Cardiac muscle cell (in vitro differentiated cells and primary cell): ENCODE measurements around the gene SEC16A. TPM values are rescaled to one million over a fixed set of nuclear protein-coding genes. Genes with fewer than 3 reads are reported as not detected.

Source experiments
- DNase-seq, 2 donors: peaks; one replicate each; pipeline versions ENCODE4 v3.0.0 to v3.0.0-alpha.2; 2010 to 2017; ENCODE audit warnings: low read depth in 1 of 2, low spot score in 1 of 2
- H3K27ac ChIP-seq: fragments of 200-600 bp; sonication (generic); 2 replicates; pipeline ENCODE4 v1.5.1; 2016
- H3K27me3 ChIP-seq: fragments of 200-600 bp; sonication (generic); 2 replicates; pipeline ENCODE4 v1.6.0; 2016; ENCODE audit warnings: control low read depth
- H3K36me3 ChIP-seq: fragments of 200-600 bp; sonication (generic); 2 replicates; pipeline ENCODE4 v1.5.1; 2016; ENCODE audit warnings: control low read depth
- H3K4me1 ChIP-seq: fragments of 200-600 bp; sonication (generic); 2 replicates; pipeline ENCODE4 v1.8.1; 2017; ENCODE audit warnings: low read depth, mild to moderate bottlenecking, mixed run types
- H3K4me3 ChIP-seq: fragments of 200-600 bp; sonication (generic); 2 replicates; pipeline ENCODE4 v1.5.1; 2016; ENCODE audit warnings: mild to moderate bottlenecking
- H3K9me3 ChIP-seq: fragments of 200-600 bp; sonication (generic); 2 replicates; pipeline ENCODE4 v1.5.1; 2017; ENCODE audit warnings: low read depth, mild to moderate bottlenecking, control low read depth
- polyA plus RNA-seq: library from polyadenylated mRNA; unstranded; fragments of >200 nt; fragmentation: Nextera tagmentation; extraction: Ambion mirVana; gene quantifications from 2 replicates; pipeline ENCODE4 v1.2.1, GENCODE V29; 2016
- total RNA-seq: library from RNA; depleted of rRNA; stranded (reverse); fragments of >200 nt; gene quantifications from 2 replicates; pipeline ENCODE4 v1.2.3, GENCODE V29; 2016
- TF ChIP-seq, protein P1 (sequence below): IDR thresholded peaks from 2 replicates; pipeline ENCODE4 v1.5.1; 2012; ENCODE audit warnings: low read depth, mild to moderate bottlenecking, low read length

SEC16A gene
- total and polyA plus RNA-seq, 2 experiments from 2014 or later = 32.3 to 39.5 TPM

DNA sequence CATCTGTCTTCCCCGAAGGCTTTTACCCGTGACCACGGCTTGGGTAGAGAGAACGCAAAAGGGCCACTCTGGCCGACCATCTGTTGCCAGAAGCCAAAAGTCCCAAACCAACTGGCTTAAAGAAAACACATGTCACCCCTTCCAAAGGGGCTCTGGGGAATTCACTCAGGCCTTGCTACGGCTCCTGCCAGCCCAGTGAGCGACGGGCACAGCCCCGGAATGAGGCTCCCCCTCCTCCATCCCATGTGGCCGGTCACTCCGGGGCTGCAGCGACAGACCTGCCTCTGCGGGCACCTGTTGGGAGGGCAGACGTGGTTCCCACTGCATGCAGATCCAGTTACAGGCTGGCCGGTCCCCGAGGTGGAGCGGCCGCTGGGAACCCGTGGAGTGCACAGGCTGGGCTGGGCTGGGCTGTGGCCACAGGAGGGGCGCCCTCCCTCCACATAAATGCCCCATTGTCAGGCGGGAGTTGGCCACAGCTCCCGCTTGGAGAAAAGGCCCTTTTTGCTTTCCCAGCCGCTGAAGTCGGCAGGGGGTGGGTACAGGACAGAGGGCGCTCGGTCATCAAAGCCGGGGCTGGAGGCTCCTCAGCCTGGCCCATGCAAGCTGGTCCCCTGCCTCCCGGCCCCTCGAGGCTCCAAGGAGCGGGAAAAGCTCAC lies 43.1 kb upstream of the SEC16A start:
- TF ChIP-seq, protein P1, sequence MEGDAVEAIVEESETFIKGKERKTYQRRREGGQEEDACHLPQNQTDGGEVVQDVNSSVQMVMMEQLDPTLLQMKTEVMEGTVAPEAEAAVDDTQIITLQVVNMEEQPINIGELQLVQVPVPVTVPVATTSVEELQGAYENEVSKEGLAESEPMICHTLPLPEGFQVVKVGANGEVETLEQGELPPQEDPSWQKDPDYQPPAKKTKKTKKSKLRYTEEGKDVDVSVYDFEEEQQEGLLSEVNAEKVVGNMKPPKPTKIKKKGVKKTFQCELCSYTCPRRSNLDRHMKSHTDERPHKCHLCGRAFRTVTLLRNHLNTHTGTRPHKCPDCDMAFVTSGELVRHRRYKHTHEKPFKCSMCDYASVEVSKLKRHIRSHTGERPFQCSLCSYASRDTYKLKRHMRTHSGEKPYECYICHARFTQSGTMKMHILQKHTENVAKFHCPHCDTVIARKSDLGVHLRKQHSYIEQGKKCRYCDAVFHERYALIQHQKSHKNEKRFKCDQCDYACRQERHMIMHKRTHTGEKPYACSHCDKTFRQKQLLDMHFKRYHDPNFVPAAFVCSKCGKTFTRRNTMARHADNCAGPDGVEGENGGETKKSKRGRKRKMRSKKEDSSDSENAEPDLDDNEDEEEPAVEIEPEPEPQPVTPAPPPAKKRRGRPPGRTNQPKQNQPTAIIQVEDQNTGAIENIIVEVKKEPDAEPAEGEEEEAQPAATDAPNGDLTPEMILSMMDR = no peak
- no peak overlapping the region for H3K27ac ChIP-seq
- no peaks in the 10 kb centered on the region for H3K9me3 ChIP-seq
- H3K4me3 ChIP-seq = no peak overlapping the region
- no peaks in the 10 kb centered on the region for H3K36me3 ChIP-seq
- no peaks in the 10 kb centered on the region for H3K4me1 ChIP-seq
- H3K27me3 ChIP-seq = no peaks in the 10 kb centered on the region
- DNase-seq = peak in 1 of 2 donors; percentile 26

DNA sequence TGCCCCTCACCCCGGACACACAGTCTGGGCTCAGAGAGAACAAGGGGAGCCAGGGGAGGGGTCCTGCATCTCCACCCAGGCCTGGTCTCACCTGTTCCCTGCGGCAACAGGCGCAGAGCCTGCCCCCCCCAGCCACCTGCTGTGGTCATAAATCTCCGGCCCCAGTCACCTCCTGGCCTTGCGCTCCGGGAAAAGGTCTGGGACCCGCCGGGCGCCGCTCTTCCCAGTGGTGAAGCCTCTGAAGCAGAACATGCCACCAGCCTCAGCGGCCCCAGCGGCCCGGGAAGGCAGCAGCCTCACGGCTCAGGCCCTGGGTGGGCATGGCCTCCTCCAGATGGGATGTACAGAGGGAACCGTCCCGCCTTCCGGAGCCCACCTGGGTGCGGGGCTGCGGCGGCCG lies 42.4 kb upstream of the SEC16A start:
- H3K27ac ChIP-seq = no peak overlapping the region
- no peaks in the 10 kb centered on the region for H3K4me1 ChIP-seq
- H3K36me3 ChIP-seq = no peaks in the 10 kb centered on the region
- TF ChIP-seq, protein P1 = no peak
- no peak for DNase-seq
- H3K4me3 ChIP-seq = no peak overlapping the region
- no peaks in the 10 kb centered on the region for H3K9me3 ChIP-seq
- no peaks in the 10 kb centered on the region for H3K27me3 ChIP-seq

DNA sequence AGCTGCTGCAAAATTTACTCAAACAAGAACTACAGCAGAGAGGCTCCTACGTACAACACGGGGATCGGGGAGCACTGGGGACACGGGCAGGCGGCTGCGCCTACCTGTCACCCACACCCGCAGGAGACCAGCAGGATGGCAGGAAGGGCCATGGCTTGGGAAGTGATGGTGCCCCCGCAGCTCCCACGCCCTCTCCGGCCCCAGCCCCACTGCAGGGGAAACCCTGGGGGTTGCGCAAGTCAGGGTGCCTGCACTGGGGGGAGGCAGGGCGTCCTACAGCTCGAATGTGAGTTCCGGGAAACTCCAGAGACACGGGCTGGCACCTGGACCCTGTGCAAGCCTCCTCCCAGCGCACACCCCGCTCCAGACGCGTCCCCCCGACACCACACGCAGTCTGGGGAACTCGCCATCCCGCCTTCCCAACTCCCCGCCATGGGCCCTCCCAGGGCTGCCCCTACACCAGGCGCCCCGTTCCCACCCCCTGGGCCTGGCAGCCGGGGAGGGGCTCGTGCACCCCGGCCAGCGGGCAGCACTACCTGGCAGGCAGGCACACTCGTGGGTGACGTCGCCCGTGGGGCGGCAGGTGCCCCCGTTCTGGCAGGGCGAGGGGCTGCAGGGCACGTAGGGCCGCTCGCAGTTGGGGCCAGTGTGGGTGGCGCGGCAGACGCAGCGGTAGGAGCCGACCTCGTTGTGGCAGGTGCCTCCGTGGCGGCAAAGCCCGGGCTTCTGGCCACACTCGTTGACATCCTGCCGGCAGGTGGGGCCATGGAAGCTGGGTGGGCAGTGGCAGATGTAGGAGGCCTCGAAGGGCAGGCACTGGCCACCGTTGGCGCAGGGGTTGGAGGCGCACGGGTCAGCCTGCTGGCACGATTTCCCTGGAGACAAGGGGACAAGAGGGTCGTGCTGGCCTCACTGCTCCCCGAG lies 39.7 kb upstream of the SEC16A start:
- no peaks in the 10 kb centered on the region for H3K27me3 ChIP-seq
- TF ChIP-seq, protein P1 = no peak
- DNase-seq = no peak
- H3K9me3 ChIP-seq = no peaks in the 10 kb centered on the region
- H3K4me1 ChIP-seq = no peaks in the 10 kb centered on the region
- H3K36me3 ChIP-seq = peaks cover 5% of the 10 kb centered on the region
- H3K27ac ChIP-seq = no peak overlapping the region
- H3K4me3 ChIP-seq = no peak overlapping the region

DNA sequence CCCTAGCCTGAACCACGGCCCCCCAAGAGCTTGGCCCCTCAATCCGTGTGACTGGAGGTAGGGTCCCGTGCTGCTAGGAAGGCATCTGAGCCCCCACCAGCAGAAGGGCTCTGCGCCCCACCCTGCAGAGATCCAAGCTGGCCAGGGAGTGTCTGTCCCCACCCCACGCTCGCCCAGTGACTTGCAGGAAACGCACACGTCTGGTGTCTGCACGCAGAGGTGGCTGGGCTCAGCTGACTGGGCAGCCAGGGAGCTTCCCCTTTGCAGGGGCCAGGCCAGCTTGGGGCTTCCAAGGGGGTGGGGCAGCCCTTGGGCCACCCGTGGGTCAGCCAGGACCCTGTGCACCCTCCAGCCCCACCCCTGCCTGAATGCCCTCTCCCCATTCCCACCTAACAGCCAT lies 38.7 kb upstream of the SEC16A start:
- H3K36me3 ChIP-seq = peaks cover 5% of the 10 kb centered on the region
- no peak overlapping the region for H3K4me3 ChIP-seq
- no peaks in the 10 kb centered on the region for H3K9me3 ChIP-seq
- H3K27me3 ChIP-seq = no peaks in the 10 kb centered on the region
- H3K27ac ChIP-seq = no peak overlapping the region
- H3K4me1 ChIP-seq = no peaks in the 10 kb centered on the region
- no peak for DNase-seq
- TF ChIP-seq, protein P1 = no peak

DNA sequence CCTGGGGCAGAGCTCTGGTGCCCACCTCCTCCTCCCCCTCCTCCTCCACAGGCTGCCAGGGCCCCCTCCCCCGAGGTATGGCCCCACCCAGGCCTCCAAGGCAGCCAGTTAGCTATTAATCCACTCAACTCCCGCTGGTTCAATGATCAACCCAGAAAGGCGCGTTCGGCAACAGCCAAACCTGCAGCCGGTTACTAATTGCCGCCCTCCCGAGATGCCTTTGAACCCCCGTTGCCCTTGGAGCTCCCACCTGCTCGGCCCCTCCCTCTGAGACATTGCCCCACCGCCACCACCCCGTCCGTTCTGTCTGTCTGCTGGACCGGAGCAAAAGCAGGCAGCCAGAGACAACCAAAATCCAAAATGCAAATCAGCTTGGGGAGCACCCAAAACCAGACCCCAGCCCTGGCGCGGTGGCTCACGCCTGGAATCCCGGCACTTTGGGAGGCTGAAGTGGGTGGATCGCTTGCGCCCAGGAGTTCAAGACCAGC lies 37.3 kb upstream of the SEC16A start:
- no peaks in the 10 kb centered on the region for H3K4me1 ChIP-seq
- H3K36me3 ChIP-seq = peaks cover 8% of the 10 kb centered on the region
- no peak overlapping the region for H3K27ac ChIP-seq
- DNase-seq = no peak
- H3K4me3 ChIP-seq = no peak overlapping the region
- TF ChIP-seq, protein P1 = no peak
- H3K27me3 ChIP-seq = no peaks in the 10 kb centered on the region
- H3K9me3 ChIP-seq = no peaks in the 10 kb centered on the region
